ENCODE measurements around the gene KDM4D. TPM values are rescaled to one million over a fixed set of nuclear protein-coding genes. Genes with fewer than 3 reads are reported as not detected.
"Not testable (repeated sequence)": the region's sequence is repeated elsewhere in the genome, so short reads cannot be mapped to it uniquely, and the experiment has no call there.

Gene KDM4D
- polyA plus RNA-seq, 1 experiment = 0.68 TPM

DNA sequence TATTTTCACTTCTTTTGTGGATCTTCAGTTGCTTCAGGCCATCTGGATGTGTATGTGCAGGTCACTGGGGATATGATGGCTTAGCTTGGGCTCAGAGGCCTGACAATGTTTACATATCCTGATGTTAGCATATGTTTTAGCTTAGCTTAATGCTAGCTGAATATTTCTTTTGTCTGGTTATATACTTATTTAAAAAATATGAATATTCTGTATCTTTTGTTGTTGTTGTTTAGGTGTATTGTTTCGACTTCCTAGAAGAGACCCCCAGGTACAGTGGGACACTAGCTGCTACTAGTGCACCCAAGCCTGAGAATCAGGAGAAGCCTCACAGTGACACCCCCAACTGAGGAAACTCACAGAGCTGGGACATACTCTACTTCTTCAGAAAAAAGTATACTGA, 51.4 kb downstream of the KDM4D start, which contains the start of gene KDM4E:
TSS of gene KDM4E (plus strand) at position 301 of the 400 bp plus-strand sequence. CDS start 300 bp downstream, outside the sequence.
- Histone ChIP-seq H3K4me3 (ENCODE audit: low read depth, low read length) (no peak within 1 kb of the TSS), H3K9me3 (ENCODE audit: control insufficient read depth, insufficient read depth, low read length) (no peaks in the 10 kb centered on the region), H3K27ac (ENCODE audit: low read depth, low read length) (no peak within 1 kb of the TSS), H3K27me3 (ENCODE audit: control insufficient read depth, insufficient read depth, low read length) (no peaks in the 10 kb centered on the region)
- TF ChIP-seq CTCF (IDR thresholded peaks at IDR 0.05; ENCODE audit: low read depth, low read length) = no peak
- POLR2A ChIA-PET = no interaction called here
- CTCF ChIA-PET = no interaction called here
- DNase-seq (ENCODE audit: low read depth, low spot score) = no peak

GRCh38 chr11:95025594-95025993, 52.1 kb downstream of the KDM4D start:
- POLR2A ChIA-PET; DNase-seq (ENCODE audit: low read depth, low spot score); H3K4me3 ChIP-seq (ENCODE audit: low read depth, low read length); H3K9me3 ChIP-seq (ENCODE audit: control insufficient read depth, insufficient read depth, low read length); CTCF ChIA-PET; H3K27ac ChIP-seq (ENCODE audit: low read depth, low read length); H3K27me3 ChIP-seq (ENCODE audit: control insufficient read depth, insufficient read depth, low read length): not testable (repeated sequence)

GRCh38 chr11:95028357-95028756, 54.8 kb downstream of the KDM4D start:
- no peak overlapping the region for H3K4me3 ChIP-seq (ENCODE audit: low read depth, low read length)
- POLR2A ChIA-PET = no interaction called here
- no peak overlapping the region for H3K27ac ChIP-seq (ENCODE audit: low read depth, low read length)
- peaks cover 2% of the 10 kb centered on the region for H3K27me3 ChIP-seq (ENCODE audit: control insufficient read depth, insufficient read depth, low read length)
- DNase-seq (ENCODE audit: low read depth, low spot score) = no peak
- H3K9me3 ChIP-seq (ENCODE audit: control insufficient read depth, insufficient read depth, low read length) = no peaks in the 10 kb centered on the region
- CTCF ChIA-PET = interaction anchor here (0.6 kb wide), 1 partner anchor 406 kb away, joined by 8 read pairs; no protein-coding TSS in a partner anchor
- TF ChIP-seq CTCF (IDR thresholded peaks at IDR 0.05; ENCODE audit: low read depth, low read length) = no peak

DNA sequence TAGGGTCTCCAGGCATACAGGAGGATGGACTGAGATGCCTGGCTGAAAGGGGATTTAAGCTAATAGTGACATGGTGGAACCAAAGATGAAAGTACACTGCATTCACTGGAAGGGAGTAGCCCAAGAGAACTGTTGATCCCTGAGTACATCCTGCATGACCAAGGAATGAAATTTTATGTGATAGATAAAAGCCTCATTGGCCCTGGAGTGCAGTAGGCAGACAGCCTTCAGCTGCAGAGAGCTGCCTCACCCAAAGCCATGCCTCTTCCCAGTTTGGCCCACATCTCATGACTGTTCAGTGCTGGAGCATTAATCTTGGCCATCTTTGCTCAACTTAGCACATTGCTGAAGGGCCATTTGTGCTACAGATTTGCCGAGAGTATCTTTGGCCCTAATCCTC, 59.5 kb downstream of the KDM4D start:
- POLR2A ChIA-PET = no interaction called here
- no peak for TF ChIP-seq CTCF (IDR thresholded peaks at IDR 0.05; ENCODE audit: low read depth, low read length)
- CTCF ChIA-PET = interaction anchor here (0.8 kb wide), 1 partner anchor 15 kb away, joined by 3 read pairs; no protein-coding TSS in a partner anchor
- Histone ChIP-seq H3K9me3 (ENCODE audit: control insufficient read depth, insufficient read depth, low read length) (peaks cover 7% of the 10 kb centered on the region; the same call in 1 of the 2 replicates), H3K27me3 (ENCODE audit: control insufficient read depth, insufficient read depth, low read length) (peaks cover 7% of the 10 kb centered on the region), H3K27ac (ENCODE audit: low read depth, low read length) (no peak overlapping the region), H3K4me3 (ENCODE audit: low read depth, low read length) (no peak overlapping the region)
- DNase-seq (ENCODE audit: low read depth, low spot score) = no peak

- Histone ChIP-seq H3K27me3 (ENCODE audit: control insufficient read depth, insufficient read depth, low read length) (peaks cover 7% of the 10 kb centered on the region), H3K9me3 (ENCODE audit: control insufficient read depth, insufficient read depth, low read length) (peaks cover 7% of the 10 kb centered on the region; the same call in 1 of the 2 replicates), H3K4me3 (ENCODE audit: low read depth, low read length) (no peak overlapping the region), H3K27ac (ENCODE audit: low read depth, low read length) (no peak overlapping the region)
- ChIA-PET CTCF (interaction anchor here (0.6 kb wide), 1 partner anchor 503 kb away, joined by 3 read pairs; no protein-coding TSS in a partner anchor), POLR2A (no interaction called here)
- DNase-seq (ENCODE audit: low read depth, low spot score) = no peak
- TF ChIP-seq CTCF (IDR thresholded peaks at IDR 0.05; ENCODE audit: low read depth, low read length) = no peak
Observed at GRCh38 chr11:95035316-95035715, 61.8 kb downstream of the KDM4D start.

DNA sequence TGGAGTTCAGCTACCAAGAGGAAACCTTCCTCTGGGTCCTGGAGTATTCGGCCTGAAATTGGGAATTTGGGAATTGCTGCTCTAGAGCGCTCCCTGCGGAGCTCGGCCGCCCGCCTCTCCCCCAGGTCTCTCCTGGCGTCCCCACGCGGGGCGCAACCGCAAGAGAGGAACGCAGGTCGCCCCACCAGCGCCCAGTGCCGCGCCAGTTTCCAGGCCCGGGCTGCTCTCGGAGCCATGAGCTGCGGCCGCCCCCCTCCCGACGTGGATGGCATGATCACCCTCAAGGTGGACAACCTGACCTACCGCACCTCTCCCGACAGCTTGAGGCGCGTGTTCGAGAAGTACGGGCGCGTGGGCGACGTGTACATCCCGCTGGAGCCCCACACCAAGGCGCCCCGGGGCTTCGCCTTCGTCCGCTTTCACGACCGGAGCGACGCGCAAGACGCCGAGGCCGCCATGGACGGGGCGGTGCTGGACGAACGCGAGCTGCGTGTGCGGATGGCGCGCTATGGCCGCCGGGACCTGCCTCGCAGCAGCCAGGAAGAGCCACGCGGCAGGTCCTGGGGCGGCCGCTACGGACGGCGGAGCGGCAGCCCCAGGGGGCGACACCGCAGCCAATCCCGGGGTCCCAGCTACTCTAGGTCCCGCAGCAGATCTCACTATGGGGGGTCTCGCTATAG, 64.0 kb downstream of the KDM4D start:
- H3K27me3 ChIP-seq (ENCODE audit: control insufficient read depth, insufficient read depth, low read length); H3K27ac ChIP-seq (ENCODE audit: low read depth, low read length); DNase-seq (ENCODE audit: low read depth, low spot score); CTCF ChIA-PET; H3K9me3 ChIP-seq (ENCODE audit: control insufficient read depth, insufficient read depth, low read length); H3K4me3 ChIP-seq (ENCODE audit: low read depth, low read length); POLR2A ChIA-PET: not testable (repeated sequence)

All from AG04450 (cell line).